HG03442 (cell line): ENCODE data around the gene NEUROG1.
"Not testable (repeated sequence)": the region's sequence is repeated elsewhere in the genome, so short reads cannot be mapped to it uniquely, and the experiment has no call there.

Source experiments
- ATAC-seq: cut with Tn5 transposase; IDR thresholded peaks from one replicate; pipeline ENCODE4 v1.9.1; 2021; ENCODE audit warnings: mild to moderate bottlenecking, moderate library complexity; ENCODE audit not compliant: unreplicated experiment

The NEUROG1 gene

DNA sequence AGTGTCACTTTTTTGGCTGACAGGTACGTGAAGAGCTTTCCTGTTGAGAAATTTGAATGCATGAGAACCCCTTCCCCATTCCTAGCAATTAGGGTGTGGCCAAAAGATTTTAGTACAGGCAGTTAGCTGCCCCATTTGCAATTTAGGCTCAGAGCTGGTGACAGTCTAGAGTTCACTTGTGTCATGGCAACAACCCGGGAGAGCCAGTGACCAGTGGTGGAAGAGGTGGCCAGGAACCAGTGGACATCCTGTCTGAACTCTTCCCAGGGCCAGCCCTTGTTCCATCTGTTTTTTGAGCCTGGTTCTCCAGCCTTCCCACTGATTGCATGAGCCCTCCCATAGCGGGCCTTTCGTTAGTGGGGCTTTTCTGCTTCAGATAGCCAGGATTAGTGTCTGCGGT is 2.5 kb upstream of the NEUROG1 start:
- no peak for ATAC-seq

DNA sequence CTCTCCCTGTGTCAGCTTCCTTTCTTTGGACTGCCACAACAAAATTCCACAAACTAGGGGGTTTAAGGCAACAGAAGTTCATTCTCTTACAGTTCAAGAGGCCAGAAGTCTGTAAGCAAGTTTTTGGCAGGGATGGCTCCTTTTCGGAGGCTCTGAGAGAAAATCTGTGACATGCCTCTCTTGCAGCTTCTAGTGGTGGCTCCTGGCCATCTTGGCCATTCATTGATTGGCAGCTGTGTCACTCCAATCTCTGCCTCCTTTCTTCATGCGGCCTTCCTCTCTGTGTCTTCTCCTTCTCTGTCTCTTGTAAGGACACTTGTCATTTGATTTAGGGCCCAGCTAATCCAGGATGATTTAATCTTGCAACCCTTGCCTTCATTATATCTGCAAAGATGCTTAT is 2.0 kb upstream of the NEUROG1 start:
- no peak for ATAC-seq

DNA sequence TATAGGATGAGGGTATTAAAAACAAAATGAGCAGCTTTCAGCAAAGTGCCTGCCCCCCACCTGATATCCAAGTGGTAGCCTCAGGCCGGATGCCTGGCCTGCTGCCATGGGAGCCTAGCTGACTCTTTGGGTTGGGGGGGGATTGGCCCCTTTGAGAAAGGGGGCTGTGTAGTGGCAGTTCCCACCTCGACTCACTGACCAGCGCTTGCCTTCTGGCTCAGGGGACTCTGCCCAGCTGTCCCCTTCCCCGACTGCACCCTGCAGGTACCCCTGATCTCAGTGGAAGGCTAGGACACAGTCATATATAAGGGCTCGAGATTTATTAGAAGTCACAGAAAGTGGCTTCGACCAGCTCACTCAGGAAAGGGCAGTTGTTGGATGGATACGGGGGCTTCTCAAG is 1.5 kb upstream of the NEUROG1 start:
- no peak for ATAC-seq

DNA sequence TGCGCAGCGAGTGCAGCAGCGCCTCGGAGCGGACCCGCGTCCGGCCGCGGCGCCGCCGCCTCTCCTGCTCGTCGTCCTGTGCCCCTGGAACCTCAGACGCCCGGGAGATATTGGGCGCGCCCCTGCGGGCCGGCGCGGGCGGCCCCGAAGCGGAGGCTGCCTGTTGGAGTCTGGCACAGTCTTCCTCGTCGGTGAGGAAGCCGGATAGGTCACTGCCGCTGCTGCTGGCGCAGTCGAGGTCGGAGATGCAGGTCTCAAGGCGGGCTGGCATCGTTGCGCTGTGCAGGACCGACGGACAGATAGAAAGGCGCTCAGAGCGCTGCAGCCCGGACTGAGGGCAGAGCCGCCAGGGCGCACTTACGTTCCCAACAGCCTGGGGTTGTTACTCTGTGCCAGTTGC is 344 bp downstream of the NEUROG1 start:
- ATAC-seq: no peak

DNA sequence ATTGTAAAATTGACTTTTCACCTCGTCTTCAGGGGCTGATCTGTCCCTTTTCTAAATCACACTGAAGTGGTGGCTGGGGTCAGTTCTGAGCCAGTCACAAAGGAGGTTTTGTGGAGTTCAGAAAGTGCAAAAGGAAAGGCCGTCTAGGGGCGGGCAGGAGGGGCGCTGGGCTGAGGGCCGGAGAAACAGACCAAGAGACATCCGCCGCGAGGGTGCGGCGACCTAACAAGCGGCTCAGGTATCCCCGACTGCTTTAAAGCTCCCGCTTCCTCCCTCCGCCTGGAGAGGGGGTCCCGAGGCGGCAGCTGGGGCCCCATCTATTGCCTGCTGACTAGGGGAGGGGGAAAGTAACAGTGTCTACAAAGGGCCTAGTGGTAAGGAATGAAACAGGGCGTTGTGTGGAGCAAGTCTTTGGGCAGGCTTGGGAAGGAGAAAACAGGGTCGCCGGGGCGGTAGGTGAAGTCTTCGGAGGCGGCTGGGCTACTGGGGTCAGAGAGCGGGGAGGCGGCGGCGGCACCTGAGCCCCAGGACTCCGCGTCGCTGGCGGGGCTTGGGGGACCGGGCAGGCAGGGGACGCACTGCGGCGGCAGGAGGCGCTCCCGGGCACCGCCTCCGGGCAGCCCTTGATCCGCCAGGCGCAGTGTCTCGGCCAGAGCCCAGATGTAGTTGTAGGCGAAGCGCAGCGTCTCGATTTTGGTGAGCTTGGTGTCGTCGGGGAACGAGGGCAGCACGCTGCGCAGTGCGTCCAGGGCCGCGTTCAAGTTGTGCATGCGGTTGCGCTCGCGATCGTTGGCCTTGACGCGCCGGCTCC is 950 bp downstream of the NEUROG1 start:
- no peak for ATAC-seq

DNA sequence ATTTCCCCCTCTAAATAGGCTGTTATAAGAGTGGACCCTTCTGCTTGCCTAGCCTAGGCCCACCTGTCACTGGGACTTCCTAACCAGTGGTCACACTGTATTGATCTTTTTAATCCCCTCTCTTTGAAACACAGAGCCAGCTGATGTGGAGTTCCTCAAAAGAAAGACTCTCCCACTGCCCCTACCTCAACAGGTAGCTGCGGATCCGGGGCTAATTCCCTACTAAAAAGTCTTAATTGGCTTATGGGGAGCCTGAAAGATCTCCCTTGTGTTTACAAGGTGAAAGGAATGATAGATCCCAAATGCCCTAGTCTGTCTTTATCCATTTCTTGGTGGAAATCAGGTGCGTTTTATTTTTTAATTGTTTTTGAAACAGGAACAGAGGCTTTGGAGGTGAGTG is 2.0 kb downstream of the NEUROG1 start:
- ATAC-seq: no peak

DNA sequence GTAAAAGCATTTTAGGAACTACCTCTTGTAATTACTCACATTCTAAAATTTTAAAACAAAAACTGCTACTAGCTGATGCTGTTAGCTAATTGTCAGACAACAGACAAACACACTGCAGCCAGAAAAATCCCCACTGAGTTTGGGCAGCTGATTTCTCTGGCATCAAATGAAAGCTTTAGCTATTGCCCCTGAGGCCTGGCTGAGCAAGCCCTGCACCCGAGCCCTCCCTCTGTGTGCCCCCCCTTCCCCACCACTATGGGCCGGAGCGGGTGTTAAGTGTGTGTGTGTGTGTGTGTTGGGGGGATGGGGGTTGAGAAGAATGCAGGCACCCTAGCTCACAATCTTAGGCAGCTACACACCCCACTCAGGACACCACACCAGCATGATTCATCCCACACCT is 2.4 kb downstream of the NEUROG1 start:
- no peak for ATAC-seq

DNA sequence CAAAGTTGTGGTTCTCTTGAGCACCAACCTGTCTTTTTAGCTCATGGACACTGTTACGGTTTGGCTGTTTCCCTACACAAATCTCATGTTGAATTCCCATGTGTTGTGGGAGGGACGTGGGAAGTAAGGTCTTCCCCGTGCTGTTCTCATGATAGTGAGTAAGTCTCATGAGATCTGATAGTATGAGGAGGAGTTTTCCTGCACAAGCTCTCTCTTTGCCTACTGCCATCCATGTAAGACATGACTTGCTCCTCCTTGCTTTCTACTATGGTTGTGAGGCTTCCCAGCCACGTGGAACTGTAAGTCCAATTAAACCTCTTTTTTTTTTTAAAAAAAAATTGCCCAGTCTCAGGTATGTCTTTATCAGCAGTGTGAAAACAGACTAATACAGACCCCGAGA is 6.2 kb downstream of the NEUROG1 start:
- not testable (repeated sequence) for ATAC-seq

DNA sequence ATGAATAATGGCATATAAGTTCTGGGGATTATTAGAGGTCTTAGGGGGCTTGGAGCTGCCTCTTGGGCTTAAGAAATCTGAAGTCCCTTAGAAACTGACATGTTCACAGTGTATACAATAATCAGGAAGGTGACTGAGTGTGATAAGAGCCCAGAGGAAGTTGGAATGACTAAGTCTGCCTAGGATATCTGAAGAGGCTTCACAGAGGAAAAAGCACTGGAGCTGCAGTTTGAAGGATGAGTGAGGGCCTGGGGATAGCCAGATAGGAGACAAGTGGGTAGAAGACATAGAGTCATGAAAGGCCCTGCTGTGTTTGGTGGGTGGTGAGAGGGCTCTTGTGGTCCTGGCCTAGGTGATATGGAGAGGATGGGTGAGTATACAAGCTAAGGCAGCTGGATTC is 8.8 kb downstream of the NEUROG1 start:
- ATAC-seq: no peak

DNA sequence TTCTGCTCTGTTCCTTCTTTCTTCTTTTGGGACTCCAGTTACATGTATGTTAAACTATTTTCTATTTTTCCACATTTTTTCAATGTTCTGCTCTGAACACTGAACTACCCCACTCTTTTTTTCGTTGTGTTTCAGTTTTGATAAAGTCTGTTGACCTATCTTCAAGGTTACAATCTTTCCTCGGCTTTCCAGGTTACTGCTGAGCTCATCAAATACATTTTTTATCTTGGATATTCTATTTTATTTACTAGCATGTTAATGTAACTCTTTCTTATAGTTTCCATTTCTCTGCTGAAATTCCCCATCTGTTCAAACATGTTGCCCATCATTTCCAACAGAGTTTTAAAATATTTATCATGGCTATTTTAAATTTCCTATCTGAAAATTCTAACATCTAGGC is 13.8 kb downstream of the NEUROG1 start:
- no peak for ATAC-seq

DNA sequence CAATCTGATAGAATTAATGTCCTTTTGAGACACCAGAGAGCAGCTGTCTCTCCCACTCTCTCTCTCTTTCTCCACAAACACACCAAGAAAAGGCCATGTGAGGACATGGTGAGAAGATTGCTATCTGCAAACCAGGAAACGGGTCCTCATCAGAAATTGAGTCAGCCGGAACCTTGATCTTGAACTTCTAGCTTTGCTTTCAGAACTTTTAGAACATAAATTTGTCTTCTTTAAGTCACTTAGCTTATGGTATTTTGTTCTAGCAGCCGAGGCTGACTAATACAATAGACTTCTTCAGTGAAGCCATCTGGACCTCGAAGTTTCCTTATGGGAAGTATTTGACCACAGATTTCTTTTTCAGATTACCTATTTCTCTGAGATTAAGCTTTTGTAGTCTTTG is 18.1 kb downstream of the NEUROG1 start:
- ATAC-seq: no peak

DNA sequence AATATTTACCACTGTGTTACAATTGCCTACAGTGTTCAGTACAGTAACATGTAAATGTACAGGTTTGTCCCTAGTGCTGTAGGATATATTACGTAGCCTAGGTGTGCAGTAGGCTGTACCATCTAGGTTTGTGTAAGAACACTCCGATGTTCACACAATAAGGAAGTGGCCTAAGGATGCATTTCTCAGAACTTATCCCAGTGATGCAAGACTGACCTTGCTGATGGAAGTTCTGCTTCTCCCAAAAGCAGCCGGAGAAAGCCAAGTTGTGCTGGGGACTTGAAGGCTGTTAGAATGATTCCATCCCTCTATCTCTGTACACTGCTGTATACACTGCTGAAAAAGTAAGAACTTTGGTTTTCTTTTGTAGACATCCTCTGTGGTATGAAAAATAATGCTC is 21.6 kb downstream of the NEUROG1 start:
- no peak for ATAC-seq

DNA sequence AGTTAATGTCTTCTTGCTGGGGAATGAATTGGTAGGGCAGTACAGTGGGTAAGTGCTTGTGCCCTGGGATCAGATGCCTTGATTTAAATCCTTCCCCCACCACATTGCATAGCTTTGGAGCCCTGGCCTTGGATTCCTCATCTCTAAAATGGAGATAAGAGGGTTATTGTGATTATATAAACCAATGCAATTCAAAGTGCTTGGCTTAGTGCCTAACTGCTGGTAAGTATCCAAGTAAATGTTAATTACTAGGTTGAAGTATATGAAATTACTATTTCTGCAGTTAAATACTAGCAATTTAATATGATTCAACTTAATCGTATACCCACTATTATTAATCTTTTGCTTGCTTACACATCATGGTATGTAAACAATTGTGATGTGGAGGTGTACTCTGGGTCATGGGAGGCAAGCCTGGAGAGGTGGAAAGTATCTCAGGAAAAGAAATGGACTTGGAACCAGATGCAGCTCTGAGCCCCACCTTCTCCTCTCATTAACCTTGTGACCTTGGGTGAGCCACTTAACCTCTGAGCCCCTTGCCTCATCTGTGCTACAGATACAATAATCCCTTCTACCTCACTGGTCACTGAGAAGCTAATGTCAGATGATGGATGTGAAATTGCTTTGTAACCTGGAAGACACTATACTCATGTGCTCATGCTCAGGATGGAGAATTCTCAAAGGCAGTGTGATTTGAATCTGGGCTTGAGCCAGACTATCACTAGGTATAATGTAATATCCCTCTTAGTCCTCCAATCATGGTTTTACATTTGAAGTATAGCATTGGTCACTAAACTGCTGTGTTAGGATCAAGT is 23.8 kb downstream of the NEUROG1 start:
- no peak for ATAC-seq

DNA sequence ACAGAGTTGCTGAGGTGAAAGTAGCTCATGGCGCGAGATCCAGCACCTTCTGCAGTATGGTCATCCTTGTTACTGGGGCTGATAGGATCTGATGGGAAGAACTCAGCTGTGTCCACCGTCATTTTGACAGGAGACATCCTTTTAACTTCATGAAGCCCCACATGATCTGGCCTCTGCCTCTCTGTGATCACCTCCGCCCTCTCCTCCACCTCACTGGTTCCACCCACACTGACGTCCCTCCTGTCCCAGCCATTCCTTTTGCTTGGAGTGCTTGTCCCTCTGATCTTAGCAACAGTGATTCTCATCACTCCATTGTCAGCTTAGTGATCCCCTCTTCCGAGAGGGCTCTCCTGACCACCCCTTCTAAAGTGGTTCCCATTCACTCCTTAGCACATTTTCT is 25.8 kb downstream of the NEUROG1 start:
- no peak for ATAC-seq

DNA sequence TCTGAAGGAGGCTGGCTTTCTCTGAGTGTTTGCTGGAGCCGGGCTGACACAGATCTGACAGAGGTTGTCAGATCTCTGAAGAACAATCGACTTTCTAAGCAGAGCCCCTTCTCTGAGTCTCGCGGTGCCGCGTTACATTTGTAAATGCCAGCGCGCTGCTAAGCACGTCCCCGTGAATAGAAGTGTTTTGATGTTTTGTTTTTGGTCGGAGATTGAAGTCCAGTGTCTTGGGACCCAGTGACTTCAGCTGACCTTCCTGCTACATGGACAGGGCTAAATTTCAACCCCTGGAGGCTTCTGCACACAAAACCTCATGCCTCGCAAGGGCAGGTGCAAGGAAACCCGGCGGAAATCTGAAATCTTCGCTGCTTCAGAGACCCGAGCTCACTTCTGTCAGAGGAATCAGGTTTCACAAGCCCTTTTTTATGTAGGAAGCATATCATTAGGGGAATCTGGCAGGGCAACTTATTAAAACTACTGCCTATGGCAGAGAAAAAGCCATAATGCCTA is 27.2 kb downstream of the NEUROG1 start:
- ATAC-seq: no peak

DNA sequence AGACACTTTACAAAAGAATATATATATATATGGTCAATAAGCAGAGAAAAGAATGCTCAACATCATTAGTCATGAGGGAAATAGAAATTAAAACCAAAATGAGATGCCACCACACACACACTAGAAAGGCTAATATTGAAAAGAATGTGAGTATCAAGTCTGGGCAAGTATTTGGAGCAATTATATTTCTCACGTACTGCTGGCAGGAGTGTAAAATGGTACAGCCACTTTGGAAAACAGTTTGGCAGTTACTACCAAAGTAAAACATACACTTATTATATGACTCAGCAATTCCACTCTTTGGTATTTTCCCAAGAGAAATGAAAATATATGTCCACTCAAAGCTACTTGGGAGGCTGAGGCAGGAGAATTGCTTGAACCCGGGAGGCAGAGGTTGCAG is 29.8 kb downstream of the NEUROG1 start:
- ATAC-seq: no peak

DNA sequence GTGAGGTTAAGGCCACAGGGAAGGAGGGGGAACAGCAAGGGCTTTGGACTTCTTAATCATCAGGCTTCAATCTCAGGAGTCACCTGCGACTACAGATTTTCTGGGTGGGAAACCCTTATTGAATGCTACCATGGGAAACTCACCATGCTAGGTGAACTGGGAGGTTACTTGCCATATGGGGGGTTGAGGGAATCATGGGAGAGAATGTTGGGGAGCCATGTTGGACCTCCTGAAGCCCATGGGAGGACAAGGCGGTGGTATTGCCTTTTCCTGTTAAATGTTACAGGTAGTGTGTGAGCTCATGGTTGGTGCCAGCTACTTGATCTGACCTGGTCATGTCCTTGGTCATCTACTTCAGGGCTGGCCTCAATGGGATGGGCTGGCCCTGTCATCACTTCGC is 31.4 kb downstream of the NEUROG1 start:
- no peak for ATAC-seq

DNA sequence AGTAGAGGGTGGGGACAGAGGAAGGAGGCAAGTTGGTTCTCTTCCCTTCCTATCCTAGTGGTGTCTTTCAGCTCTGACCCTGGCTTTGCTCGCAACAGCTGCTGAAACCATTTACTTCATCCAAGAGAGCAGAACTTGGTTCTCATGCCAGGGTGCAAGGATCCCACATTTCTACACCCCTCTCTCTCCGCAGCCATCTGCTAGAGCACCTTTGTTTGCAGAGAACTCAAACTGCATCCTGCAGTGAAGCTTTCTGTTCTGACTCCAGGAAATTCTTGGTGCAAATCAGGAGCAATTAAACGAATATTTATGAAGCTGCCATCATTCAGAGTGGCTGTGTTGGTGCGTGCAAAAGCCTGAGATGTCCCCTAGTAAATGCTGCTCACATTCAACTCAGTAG is 31.9 kb downstream of the NEUROG1 start:
- no peak for ATAC-seq

DNA sequence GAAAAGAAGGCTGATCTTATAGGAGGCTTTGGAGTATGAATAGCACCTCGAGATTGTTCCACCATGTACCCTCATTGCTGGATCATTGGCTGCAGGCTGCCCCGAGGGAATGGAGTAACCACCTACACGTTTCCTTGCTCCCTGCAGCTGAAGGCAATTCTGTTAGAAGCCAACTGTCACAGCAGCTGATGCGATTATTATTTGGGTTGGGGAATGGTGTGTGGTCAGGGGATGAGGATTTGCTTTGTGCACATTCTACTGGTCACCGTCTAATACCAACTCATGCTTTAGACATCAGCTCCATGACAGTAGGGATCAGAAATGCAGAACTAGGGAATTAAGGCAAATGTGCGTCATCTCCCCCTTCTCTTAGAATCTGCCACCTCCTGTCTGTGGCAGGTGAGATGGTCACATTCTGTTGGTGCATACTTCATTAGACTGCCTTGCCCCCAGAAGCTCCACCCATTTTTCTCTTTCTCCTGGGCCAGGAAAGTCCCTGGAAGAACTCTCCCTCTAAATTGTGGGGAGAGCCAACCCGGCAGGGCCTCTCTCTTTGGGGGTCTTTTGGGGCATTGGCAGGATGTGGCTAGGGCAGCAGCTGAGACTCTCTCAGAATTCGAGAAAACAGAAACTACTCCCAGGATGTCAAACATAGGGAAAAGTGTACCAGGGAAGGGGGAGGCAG is 32.8 kb downstream of the NEUROG1 start:
- no peak for ATAC-seq

DNA sequence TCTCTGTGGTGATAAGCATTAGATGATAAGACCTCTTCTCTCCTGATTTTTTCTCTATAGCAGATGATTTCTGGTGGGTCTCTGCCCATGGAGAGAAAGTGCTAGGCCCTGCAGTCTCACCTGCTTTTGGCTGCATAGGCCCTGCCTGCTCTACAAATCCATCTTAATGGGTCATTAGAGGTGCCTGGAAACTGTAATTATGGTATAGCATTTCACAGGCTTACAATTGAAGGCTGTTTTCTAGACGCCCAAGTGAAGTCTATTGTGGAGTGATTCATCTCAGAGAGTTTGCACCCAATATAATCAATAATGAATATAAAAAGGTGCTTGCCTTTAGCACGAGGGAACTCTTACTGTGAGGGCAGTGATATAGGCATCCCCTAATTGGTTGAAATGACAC is 33.8 kb downstream of the NEUROG1 start:
- no peak for ATAC-seq

DNA sequence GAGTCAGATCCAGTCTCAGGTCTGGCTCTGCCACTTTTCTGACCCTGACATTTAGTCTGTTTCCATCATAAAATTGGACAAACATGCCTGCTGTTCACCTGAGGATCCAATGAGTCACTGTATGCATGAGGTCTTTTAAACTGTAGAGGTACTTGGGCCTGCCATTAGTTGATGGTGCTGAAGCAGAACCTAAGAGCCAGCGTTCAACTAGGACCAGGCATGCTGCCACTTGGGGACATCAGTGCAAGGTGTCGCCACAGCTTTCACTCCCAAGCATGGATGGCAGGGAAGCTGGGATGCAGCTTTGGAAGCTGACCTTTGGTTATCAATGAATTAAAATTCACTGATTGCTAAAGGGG is 37.1 kb downstream of the NEUROG1 start:
- no peak for ATAC-seq
